ENCODE measurements around the gene CD99. TPM values are rescaled to one million over a fixed set of nuclear protein-coding genes. Genes with fewer than 3 reads are reported as not detected.
"Not testable (repeated sequence)": the region's sequence is repeated elsewhere in the genome, so short reads cannot be mapped to it uniquely, and the experiment has no call there.

Gene CD99
- total RNA-seq, 2 donors from 2014 or later, result 227 to 275 TPM

- H3K9me3 ChIP-seq (ENCODE audit: control insufficient read depth, low read length, poor library complexity, severe bottlenecking), result no peaks in the 10 kb centered on the region
- no peak for ATAC-seq
- DNase-seq, result no peak
- H3K36me3 Mint-ChIP-seq (ENCODE audit: low read depth), result peaks cover 16% of the 10 kb centered on the region
- peak overlapping the region; percentile 31 for H3K4me3 Mint-ChIP-seq
- peak overlapping the region; percentile 66 for H3K27ac Mint-ChIP-seq
- no peaks in the 10 kb centered on the region for H3K27me3 Mint-ChIP-seq
- H3K4me1 Mint-ChIP-seq, result peaks cover 9% of the 10 kb centered on the region
These were observed 41.6 kb downstream of the CD99 start for GRCh38 chrX:2732649-2733048.

- Mint-ChIP-seq H3K36me3 (ENCODE audit: low read depth) (peaks cover 16% of the 10 kb centered on the region), H3K27ac (peak overlapping the region; percentile 66), H3K4me3 (no peak overlapping the region), H3K27me3 (no peaks in the 10 kb centered on the region), H3K4me1 (peaks cover 9% of the 10 kb centered on the region)
- ATAC-seq (no peak), DNase-seq (no peak)
- no peaks in the 10 kb centered on the region for H3K9me3 ChIP-seq (ENCODE audit: control insufficient read depth, low read length, poor library complexity, severe bottlenecking)
These were observed 42.2 kb downstream of the CD99 start for GRCh38 chrX:2733286-2733685.

- no peaks in the 10 kb centered on the region for H3K9me3 ChIP-seq (ENCODE audit: control insufficient read depth, low read length, poor library complexity, severe bottlenecking)
- no peak overlapping the region for H3K4me3 Mint-ChIP-seq
- peaks cover 9% of the 10 kb centered on the region for H3K4me1 Mint-ChIP-seq
- H3K27ac Mint-ChIP-seq, result no peak overlapping the region
- no peak for DNase-seq
- no peak for ATAC-seq
- no peaks in the 10 kb centered on the region for H3K27me3 Mint-ChIP-seq
- H3K36me3 Mint-ChIP-seq (ENCODE audit: low read depth), result peaks cover 16% of the 10 kb centered on the region
These were observed 44.2 kb downstream of the CD99 start for GRCh38 chrX:2735270-2735669.

- Mint-ChIP-seq H3K36me3 (ENCODE audit: low read depth) (peaks cover 7% of the 10 kb centered on the region), H3K4me3 (no peak overlapping the region), H3K27ac (no peak overlapping the region), H3K27me3 (no peaks in the 10 kb centered on the region), H3K4me1 (peaks cover 5% of the 10 kb centered on the region)
- H3K9me3 ChIP-seq (ENCODE audit: control insufficient read depth, low read length, poor library complexity, severe bottlenecking), result no peaks in the 10 kb centered on the region
- ATAC-seq (no peak), DNase-seq (no peak)
These were observed 49.6 kb downstream of the CD99 start for GRCh38 chrX:2740672-2741071.

- H3K36me3 Mint-ChIP-seq (ENCODE audit: low read depth), result peaks cover 7% of the 10 kb centered on the region
- no peak for DNase-seq
- peaks cover 10% of the 10 kb centered on the region for H3K4me1 Mint-ChIP-seq
- H3K4me3 Mint-ChIP-seq, result no peak overlapping the region
- H3K27me3 Mint-ChIP-seq, result no peaks in the 10 kb centered on the region
- no peaks in the 10 kb centered on the region for H3K9me3 ChIP-seq (ENCODE audit: control insufficient read depth, low read length, poor library complexity, severe bottlenecking)
- no peak overlapping the region for H3K27ac Mint-ChIP-seq
- no peak for ATAC-seq
These were observed 50.3 kb downstream of the CD99 start for GRCh38 chrX:2741386-2741785.

- H3K27me3 Mint-ChIP-seq; ATAC-seq; H3K36me3 Mint-ChIP-seq (ENCODE audit: low read depth); H3K9me3 ChIP-seq (ENCODE audit: control insufficient read depth, low read length, poor library complexity, severe bottlenecking); H3K4me3 Mint-ChIP-seq; H3K27ac Mint-ChIP-seq; DNase-seq: not testable (repeated sequence)
- peaks cover 13% of the 10 kb centered on the region for H3K4me1 Mint-ChIP-seq
These were observed 55.2 kb downstream of the CD99 start for GRCh38 chrX:2746250-2746649.

- H3K9me3 ChIP-seq (ENCODE audit: control insufficient read depth, low read length, poor library complexity, severe bottlenecking), result no peaks in the 10 kb centered on the region
- Mint-ChIP-seq H3K36me3 (ENCODE audit: low read depth) (no peaks in the 10 kb centered on the region), H3K27ac (no peak overlapping the region), H3K27me3 (no peaks in the 10 kb centered on the region), H3K4me1 (peaks cover 11% of the 10 kb centered on the region), H3K4me3 (no peak overlapping the region)
- DNase-seq (no peak), ATAC-seq (no peak)
These were observed 57.2 kb downstream of the CD99 start for GRCh38 chrX:2748171-2748814.

GRCh38 chrX:2748815-2749188, 57.7 kb downstream of the CD99 start:
- H3K27ac Mint-ChIP-seq, result no peak overlapping the region
- DNase-seq (no peak), ATAC-seq (no peak)
- no peak overlapping the region for H3K4me3 Mint-ChIP-seq
- H3K27me3 Mint-ChIP-seq, result no peaks in the 10 kb centered on the region
- no peaks in the 10 kb centered on the region for H3K36me3 Mint-ChIP-seq (ENCODE audit: low read depth)
- H3K4me1 Mint-ChIP-seq, result peaks cover 11% of the 10 kb centered on the region
- no peaks in the 10 kb centered on the region for H3K9me3 ChIP-seq (ENCODE audit: control insufficient read depth, low read length, poor library complexity, severe bottlenecking)

- Mint-ChIP-seq H3K36me3 (ENCODE audit: low read depth) (no peaks in the 10 kb centered on the region), H3K4me1 (peaks cover 3% of the 10 kb centered on the region), H3K27ac (no peak overlapping the region)
These were observed 60.2 kb downstream of the CD99 start for GRCh38 chrX:2751291-2751690.

GRCh38 chrX:2751874-2752300, 60.8 kb downstream of the CD99 start, which contains the start of gene XG:
Gene XG, plus strand, starts transcription at chrX:2752040. Its CDS starts 235 bp downstream, at chrX:2752275.
- not testable (repeated sequence) for H3K27ac Mint-ChIP-seq, H3K27me3 Mint-ChIP-seq, H3K4me1 Mint-ChIP-seq

More at GRCh38 chrX:2751291-2751690, 60.2 kb downstream of the CD99 start:
- Mint-ChIP-seq H3K4me3 (no peak overlapping the region), H3K27me3 (no peaks in the 10 kb centered on the region)
- ATAC-seq (no peak), DNase-seq (no peak)
- no peaks in the 10 kb centered on the region for H3K9me3 ChIP-seq (ENCODE audit: control insufficient read depth, low read length, poor library complexity, severe bottlenecking)

GRCh38 chrX:2752441-2752840, 61.3 kb downstream of the CD99 start:
- H3K4me3 Mint-ChIP-seq; H3K4me1 Mint-ChIP-seq; DNase-seq; ATAC-seq; H3K27ac Mint-ChIP-seq; H3K36me3 Mint-ChIP-seq (ENCODE audit: low read depth); H3K9me3 ChIP-seq (ENCODE audit: control insufficient read depth, low read length, poor library complexity, severe bottlenecking): not testable (repeated sequence)
- peaks cover 10% of the 10 kb centered on the region for H3K27me3 Mint-ChIP-seq

More at GRCh38 chrX:2751874-2752300, 60.8 kb downstream of the CD99 start, which contains the start of gene XG:
- DNase-seq; H3K36me3 Mint-ChIP-seq (ENCODE audit: low read depth); ATAC-seq; H3K4me3 Mint-ChIP-seq; H3K9me3 ChIP-seq (ENCODE audit: control insufficient read depth, low read length, poor library complexity, severe bottlenecking): not testable (repeated sequence)

GRCh38 chrX:2755163-2755715, 64.1 kb downstream of the CD99 start:
- not testable (repeated sequence) for H3K27ac Mint-ChIP-seq; H3K4me1 Mint-ChIP-seq; H3K36me3 Mint-ChIP-seq (ENCODE audit: low read depth); DNase-seq; H3K9me3 ChIP-seq (ENCODE audit: control insufficient read depth, low read length, poor library complexity, severe bottlenecking); ATAC-seq; H3K4me3 Mint-ChIP-seq
- H3K27me3 Mint-ChIP-seq, result peaks cover 23% of the 10 kb centered on the region

GRCh38 chrX:2756548-2756947, 65.5 kb downstream of the CD99 start:
- ATAC-seq (no peak), DNase-seq (no peak)
- peaks cover 31% of the 10 kb centered on the region for H3K27me3 Mint-ChIP-seq
- H3K27ac Mint-ChIP-seq, result no peak overlapping the region
- no peaks in the 10 kb centered on the region for H3K9me3 ChIP-seq (ENCODE audit: control insufficient read depth, low read length, poor library complexity, severe bottlenecking)
- no peaks in the 10 kb centered on the region for H3K36me3 Mint-ChIP-seq (ENCODE audit: low read depth)
- H3K4me3 Mint-ChIP-seq, result no peak overlapping the region
- peaks cover 4% of the 10 kb centered on the region for H3K4me1 Mint-ChIP-seq

GRCh38 chrX:2761246-2761645, 70.2 kb downstream of the CD99 start:
- Mint-ChIP-seq H3K4me1 (peaks cover 7% of the 10 kb centered on the region), H3K27ac (no peak overlapping the region), H3K36me3 (ENCODE audit: low read depth) (no peaks in the 10 kb centered on the region), H3K27me3 (peaks cover 31% of the 10 kb centered on the region), H3K4me3 (no peak overlapping the region)
- ATAC-seq, result no peak
- DNase-seq, result no peak
- no peaks in the 10 kb centered on the region for H3K9me3 ChIP-seq (ENCODE audit: control insufficient read depth, low read length, poor library complexity, severe bottlenecking)

Data from T-helper 17 cell (primary cell).